ENCODE measurements around the gene ELOVL3. TPM values are rescaled to one million over a fixed set of nuclear protein-coding genes. Genes with fewer than 3 reads are reported as not detected.

Gene ELOVL3
- total RNA-seq, 1 donor from 2014 or later: 0.48 TPM

DNA sequence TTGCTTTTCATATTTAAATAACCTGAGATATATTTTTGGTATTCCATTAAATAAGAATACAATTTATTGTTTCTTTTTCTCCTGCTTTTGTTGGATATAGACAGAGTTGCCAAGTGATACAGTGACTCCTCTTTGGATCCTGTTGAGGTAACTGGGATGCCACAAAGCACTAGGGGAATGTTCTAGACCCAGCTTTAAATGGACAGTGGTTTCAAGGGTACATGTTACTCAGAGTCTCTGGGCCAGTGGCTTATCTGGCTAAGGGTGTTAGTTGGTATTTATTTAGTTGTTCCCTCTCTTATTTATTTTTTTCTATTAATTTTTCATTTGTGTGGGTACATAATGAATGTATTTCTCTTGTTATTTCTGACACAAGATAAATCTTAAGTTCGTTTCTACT, 28.3 kb downstream of the ELOVL3 start:
- Histone ChIP-seq H3K79me2 (ENCODE audit: insufficient read depth, low read length) (peaks cover 99% of the 10 kb centered on the region), H3K27ac (ENCODE audit: low read depth, low read length) (no peak overlapping the region), H3K9ac (ENCODE audit: low read length) (no peak overlapping the region), H2AFZ (ENCODE audit: low read depth, low read length) (no peak overlapping the region), H4K20me1 (ENCODE audit: insufficient read depth, low read length) (peaks cover 96% of the 10 kb centered on the region), H3K4me2 (ENCODE audit: low read length) (no peak overlapping the region), H3K27me3 (ENCODE audit: insufficient read depth, low read length) (no peaks in the 10 kb centered on the region), H3K4me1 (ENCODE audit: insufficient read depth, low read length) (no peaks in the 10 kb centered on the region), H3K9me3 (ENCODE audit: insufficient read depth, low read depth, low read length) (no peaks in the 10 kb centered on the region), H3K36me3 (ENCODE audit: insufficient read depth, low read length) (peaks cover 2% of the 10 kb centered on the region), H3K4me3 (ENCODE audit: insufficient read depth, low read depth, low read length) (no peak overlapping the region)
- Mint-ChIP-seq H3K9me3 (ENCODE audit: unreplicated experiment) (no peaks in the 10 kb centered on the region), H3K4me3 (ENCODE audit: unreplicated experiment) (no peak overlapping the region), H3K4me1 (ENCODE audit: low read depth, unreplicated experiment) (peaks cover 2% of the 10 kb centered on the region), H3K36me3 (ENCODE audit: low read depth, unreplicated experiment) (peaks cover 8% of the 10 kb centered on the region), H3K27ac (ENCODE audit: unreplicated experiment) (no peak overlapping the region), H3K27me3 (ENCODE audit: low read depth, unreplicated experiment) (no peaks in the 10 kb centered on the region)
- FAIRE-seq (no peak), DNase-seq (ENCODE audit: low read depth) (no peak)
- TF ChIP-seq, protein P1, sequence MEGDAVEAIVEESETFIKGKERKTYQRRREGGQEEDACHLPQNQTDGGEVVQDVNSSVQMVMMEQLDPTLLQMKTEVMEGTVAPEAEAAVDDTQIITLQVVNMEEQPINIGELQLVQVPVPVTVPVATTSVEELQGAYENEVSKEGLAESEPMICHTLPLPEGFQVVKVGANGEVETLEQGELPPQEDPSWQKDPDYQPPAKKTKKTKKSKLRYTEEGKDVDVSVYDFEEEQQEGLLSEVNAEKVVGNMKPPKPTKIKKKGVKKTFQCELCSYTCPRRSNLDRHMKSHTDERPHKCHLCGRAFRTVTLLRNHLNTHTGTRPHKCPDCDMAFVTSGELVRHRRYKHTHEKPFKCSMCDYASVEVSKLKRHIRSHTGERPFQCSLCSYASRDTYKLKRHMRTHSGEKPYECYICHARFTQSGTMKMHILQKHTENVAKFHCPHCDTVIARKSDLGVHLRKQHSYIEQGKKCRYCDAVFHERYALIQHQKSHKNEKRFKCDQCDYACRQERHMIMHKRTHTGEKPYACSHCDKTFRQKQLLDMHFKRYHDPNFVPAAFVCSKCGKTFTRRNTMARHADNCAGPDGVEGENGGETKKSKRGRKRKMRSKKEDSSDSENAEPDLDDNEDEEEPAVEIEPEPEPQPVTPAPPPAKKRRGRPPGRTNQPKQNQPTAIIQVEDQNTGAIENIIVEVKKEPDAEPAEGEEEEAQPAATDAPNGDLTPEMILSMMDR (IDR thresholded peaks at IDR 0.05; ENCODE audit: insufficient read depth, low read depth, low read length): no peak
- no peak for TF ChIP-seq EZH2 (IDR thresholded peaks at IDR 0.05; ENCODE audit: insufficient read depth, low read length)

DNA sequence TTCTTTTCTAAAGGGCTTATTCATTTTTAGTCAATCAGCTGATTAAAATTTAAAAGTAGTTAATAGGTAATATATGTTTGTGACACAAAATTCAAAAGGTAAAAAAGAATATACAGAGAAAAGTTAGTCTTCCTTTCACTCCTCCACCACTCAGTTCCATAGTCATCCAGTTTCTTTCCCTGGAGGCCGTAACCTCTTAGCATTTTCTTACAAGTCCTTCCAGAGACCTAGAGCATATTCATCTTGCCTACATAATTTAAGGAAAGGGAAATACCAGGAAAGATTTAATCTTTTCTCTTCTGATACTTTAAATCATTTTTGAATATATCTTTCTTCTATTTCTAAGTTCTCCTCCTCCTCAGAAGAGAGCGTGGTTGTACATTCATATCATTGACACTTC, 29.3 kb downstream of the ELOVL3 start:
- Histone ChIP-seq H3K4me2 (ENCODE audit: low read length) (no peak overlapping the region), H3K4me1 (ENCODE audit: insufficient read depth, low read length) (no peaks in the 10 kb centered on the region), H3K27ac (ENCODE audit: low read depth, low read length) (no peak overlapping the region), H3K79me2 (ENCODE audit: insufficient read depth, low read length) (peaks cover 90% of the 10 kb centered on the region), H2AFZ (ENCODE audit: low read depth, low read length) (no peak overlapping the region), H3K9me3 (ENCODE audit: insufficient read depth, low read depth, low read length) (no peaks in the 10 kb centered on the region), H3K36me3 (ENCODE audit: insufficient read depth, low read length) (peaks cover 6% of the 10 kb centered on the region), H3K9ac (ENCODE audit: low read length) (no peak overlapping the region), H3K4me3 (ENCODE audit: insufficient read depth, low read depth, low read length) (no peak overlapping the region), H3K27me3 (ENCODE audit: insufficient read depth, low read length) (no peaks in the 10 kb centered on the region), H4K20me1 (ENCODE audit: insufficient read depth, low read length) (peaks cover 94% of the 10 kb centered on the region)
- no peaks in the 10 kb centered on the region for H3K27me3 Mint-ChIP-seq (ENCODE audit: low read depth, unreplicated experiment)
- H3K36me3 Mint-ChIP-seq (ENCODE audit: low read depth, unreplicated experiment): peaks cover 8% of the 10 kb centered on the region
- no peak for DNase-seq (ENCODE audit: low read depth)
- H3K27ac Mint-ChIP-seq (ENCODE audit: unreplicated experiment): no peak overlapping the region
- no peaks in the 10 kb centered on the region for H3K9me3 Mint-ChIP-seq (ENCODE audit: unreplicated experiment)
- no peak overlapping the region for H3K4me3 Mint-ChIP-seq (ENCODE audit: unreplicated experiment)
- peaks cover 2% of the 10 kb centered on the region for H3K4me1 Mint-ChIP-seq (ENCODE audit: low read depth, unreplicated experiment)
- FAIRE-seq: no peak
- TF ChIP-seq, protein P1 (IDR thresholded peaks at IDR 0.05; ENCODE audit: insufficient read depth, low read depth, low read length): no peak
- TF ChIP-seq EZH2 (IDR thresholded peaks at IDR 0.05; ENCODE audit: insufficient read depth, low read length): no peak

DNA sequence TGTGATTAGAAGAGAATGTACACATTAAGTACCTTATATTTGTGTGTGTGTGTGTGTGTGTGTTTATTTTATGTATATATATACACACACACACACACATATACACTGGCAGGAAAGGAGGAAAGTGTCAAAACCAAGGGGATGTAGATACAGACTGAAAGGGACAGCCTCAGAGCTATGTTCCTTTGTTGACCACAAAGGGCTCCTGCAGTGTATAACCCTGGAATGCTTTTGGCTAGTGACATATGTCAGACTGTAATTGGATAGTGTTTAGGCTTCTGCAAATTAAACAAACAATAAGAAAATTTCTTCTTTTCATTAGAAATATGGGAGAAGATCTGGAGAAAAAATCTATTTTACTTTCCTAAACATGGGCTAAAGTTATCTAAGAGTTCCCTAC, 35.1 kb downstream of the ELOVL3 start:
- TF ChIP-seq EZH2 (IDR thresholded peaks at IDR 0.05; ENCODE audit: insufficient read depth, low read length): no peak
- TF ChIP-seq, protein P1 (IDR thresholded peaks at IDR 0.05; ENCODE audit: insufficient read depth, low read depth, low read length): no peak
- no peak overlapping the region for H3K27ac ChIP-seq (ENCODE audit: low read depth, low read length)
- H3K79me2 ChIP-seq (ENCODE audit: insufficient read depth, low read length): peaks cover 81% of the 10 kb centered on the region
- H3K36me3 Mint-ChIP-seq (ENCODE audit: low read depth, unreplicated experiment): peaks cover 15% of the 10 kb centered on the region
- H3K9me3 ChIP-seq (ENCODE audit: insufficient read depth, low read depth, low read length): no peaks in the 10 kb centered on the region
- H3K27me3 Mint-ChIP-seq (ENCODE audit: low read depth, unreplicated experiment): no peaks in the 10 kb centered on the region
- peaks cover 25% of the 10 kb centered on the region for H3K36me3 ChIP-seq (ENCODE audit: insufficient read depth, low read length)
- H3K4me3 ChIP-seq (ENCODE audit: insufficient read depth, low read depth, low read length): no peak overlapping the region
- H3K4me2 ChIP-seq (ENCODE audit: low read length): no peak overlapping the region
- no peak overlapping the region for H3K4me3 Mint-ChIP-seq (ENCODE audit: unreplicated experiment)
- no peak overlapping the region for H2AFZ ChIP-seq (ENCODE audit: low read depth, low read length)
- DNase-seq (ENCODE audit: low read depth) (no peak), FAIRE-seq (no peak)
- peaks cover 91% of the 10 kb centered on the region for H4K20me1 ChIP-seq (ENCODE audit: insufficient read depth, low read length)
- no peak overlapping the region for H3K27ac Mint-ChIP-seq (ENCODE audit: unreplicated experiment)
- H3K27me3 ChIP-seq (ENCODE audit: insufficient read depth, low read length): no peaks in the 10 kb centered on the region
- H3K4me1 ChIP-seq (ENCODE audit: insufficient read depth, low read length): no peaks in the 10 kb centered on the region
- peaks cover 26% of the 10 kb centered on the region for H3K4me1 Mint-ChIP-seq (ENCODE audit: low read depth, unreplicated experiment)
- no peak overlapping the region for H3K9ac ChIP-seq (ENCODE audit: low read length)
- no peaks in the 10 kb centered on the region for H3K9me3 Mint-ChIP-seq (ENCODE audit: unreplicated experiment)

All from astrocyte (in vitro differentiated cells and primary cell).